Thyroid gland (tissue), 4 donors: Measurements from ENCODE around the gene WWP2. TPM values are rescaled to one million over a fixed set of nuclear protein-coding genes. Genes with fewer than 3 reads are reported as not detected.

Experiments used
- DNase-seq, 2 donors: peaks; one replicate each; pipeline ENCODE4 v3.0.0-alpha.2; 2019
- H3K27ac ChIP-seq, 3 donors: fragments of 200-600 bp; sonication (generic); 1 replicate in 2 of 3; 2 replicates in 1 of 3; pipeline ENCODE4 v1.5.1; 2016 to 2019; ENCODE audit warnings: mild to moderate bottlenecking in 1 of 3, moderate library complexity in 1 of 3
- H3K27me3 ChIP-seq: fragments of 200-600 bp; sonication (generic); one replicate; pipeline ENCODE4 v1.5.1; 2019
- H3K36me3 ChIP-seq, 2 donors: fragments of 200-600 bp; sonication (generic); one replicate each; pipeline ENCODE4 v1.5.1; 2016 to 2019
- H3K4me1 ChIP-seq, 2 donors: fragments of 200-600 bp; sonication (generic); one replicate each; pipeline ENCODE4 v1.5.1; 2017 to 2019
- H3K4me3 ChIP-seq, 3 donors: fragments of 200-600 bp; sonication (generic); replicated peaks in 1 of 3; 1 replicate in 2 of 3; 2 replicates in 1 of 3; pipeline ENCODE4 v1.5.1; 2016; ENCODE audit warnings: mild to moderate bottlenecking in 1 of 3
- H3K9me3 ChIP-seq: fragments of 200-600 bp; sonication (generic); one replicate; pipeline ENCODE4 v1.5.1; 2017
- CTCF ChIP-seq, 6 experiments: fragments of 200-600 bp in 3 of 6; fragments of 450-650 bp in 3 of 6; sonication (generic) in 3 of 6; IDR thresholded peaks; one replicate each; pipeline ENCODE4 v1.5.1; 2016 to 2019; ENCODE audit warnings: antibody characterized with exemption in 6 of 6, mild to moderate bottlenecking in 2 of 6, inconsistent platforms in 1 of 6, moderate library complexity in 1 of 6
- POLR2A ChIP-seq, 2 donors: fragments of 450-650 bp; IDR thresholded peaks; one replicate each; pipeline ENCODE4 v1.6.1; 2017; ENCODE audit warnings: antibody characterized with exemption in 2 of 2, mild to moderate bottlenecking in 2 of 2, moderate library complexity in 1 of 2
- WGBS, 2 donors: methylation state at CpG; one replicate each; pipeline ENCODE4 v1.1.5; 2017; 5-methylcytosine and 5-hydroxymethylcytosine counted together
- intact Hi-C: fragments of 100-400 bp; cut with DNase I; formaldehyde crosslinking; loops from one replicate; pipeline ENCODE4 v1.15.1; 2023
- total RNA-seq, 4 donors: library from RNA; depleted of rRNA; stranded (reverse); fragments of >200 nt; gene quantifications; one replicate each; pipeline ENCODE4 v1.2.3, GENCODE V29; 2016

The WWP2 gene
- total RNA-seq, 4 donors from 2014 or later: 35.9 to 72.1 (median 47.7) TPM

- Histone ChIP-seq H3K4me3 (no peak overlapping the region), H3K36me3 (no peaks in the 10 kb centered on the region), H3K27me3 (no peaks in the 10 kb centered on the region), H3K9me3 (no peaks in the 10 kb centered on the region), H3K27ac (no peak overlapping the region), H3K4me1 (peaks cover 0 to 23% of the 10 kb centered on the region in 2 donors)
- 87 to 88% methylated on average over 11 of the region's 11 CpGs for WGBS, 2 donors
- no peak for TF ChIP-seq POLR2A (IDR thresholded peaks at IDR 0.05)
- TF ChIP-seq CTCF (IDR thresholded peaks at IDR 0.05): no peak
- intact Hi-C loops: no loop called here
- no peak for DNase-seq
Measured at GRCh38 chr16:69894676-69895075, 132.5 kb downstream of the WWP2 start.

DNA sequence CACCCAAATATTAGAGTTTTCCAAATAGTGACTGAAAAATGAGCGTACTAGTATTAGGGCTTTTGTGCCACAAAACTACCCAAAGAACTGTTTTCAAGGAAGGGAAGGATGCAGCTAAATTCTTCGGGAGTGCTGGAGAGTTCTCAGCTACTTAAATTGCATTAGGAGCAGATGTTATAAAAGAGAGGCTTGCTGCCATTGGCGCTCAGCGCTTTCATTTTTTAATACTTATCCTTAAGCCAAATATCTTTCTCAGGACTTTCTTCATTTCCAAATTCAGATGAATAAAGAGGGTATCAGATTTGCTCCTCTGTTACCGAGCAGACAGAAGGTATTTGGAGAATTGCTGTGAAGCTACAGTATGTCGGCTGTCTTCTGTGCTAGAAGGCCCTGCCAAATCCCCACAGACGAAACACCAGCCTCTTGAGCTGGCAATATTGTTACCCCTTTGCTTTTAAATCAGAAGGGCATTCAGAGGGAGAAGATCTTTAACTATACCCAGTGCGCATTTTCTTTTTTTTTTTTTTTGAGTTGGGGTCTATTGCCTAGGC lies 141.8 kb downstream of the WWP2 start:
- peaks cover 0 to 1% of the 10 kb centered on the region in 2 donors for H3K36me3 ChIP-seq
- H3K27ac ChIP-seq: no peak overlapping the region
- no peaks in the 10 kb centered on the region for H3K9me3 ChIP-seq
- no peaks in the 10 kb centered on the region for H3K4me1 ChIP-seq
- no peak for DNase-seq
- 82 to 90% methylated on average over 8 of the region's 8 CpGs for WGBS, 2 donors
- no peak for TF ChIP-seq POLR2A (IDR thresholded peaks at IDR 0.05)
- TF ChIP-seq CTCF (IDR thresholded peaks at IDR 0.05): no peak
- intact Hi-C loops: no loop called here
- no peaks in the 10 kb centered on the region for H3K27me3 ChIP-seq
- no peak overlapping the region for H3K4me3 ChIP-seq

DNA sequence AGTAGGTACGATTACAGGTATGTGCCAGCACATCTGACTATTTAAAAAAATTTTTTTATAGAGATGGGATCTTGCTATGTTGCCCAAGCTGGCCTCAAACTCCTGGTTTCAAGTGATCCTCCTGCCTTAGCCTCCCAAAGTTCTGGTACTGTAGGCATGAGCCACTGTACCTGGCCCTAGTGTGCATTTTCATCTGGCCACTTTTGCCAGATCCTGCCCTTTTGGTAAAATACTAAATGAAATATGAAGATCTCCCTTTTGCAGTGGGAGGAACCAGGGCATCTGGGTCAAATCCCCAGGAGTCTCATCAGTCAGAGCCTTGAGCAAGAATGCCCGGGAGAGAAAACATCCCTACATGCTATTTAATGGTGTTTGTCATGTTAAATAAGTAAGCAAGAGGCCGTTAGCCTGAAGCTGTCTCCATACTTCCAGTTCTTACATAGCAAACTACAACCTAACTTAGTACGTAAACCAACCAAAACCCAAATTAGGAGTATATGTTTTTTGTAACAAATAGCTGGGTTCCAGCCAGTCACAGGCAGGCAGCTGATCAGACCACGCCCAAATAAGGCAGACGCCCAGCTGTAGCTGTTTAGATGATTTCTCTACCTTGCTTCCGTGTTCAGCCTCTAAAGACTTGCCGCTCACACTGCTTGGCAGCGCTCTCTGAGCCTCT lies 142.5 kb downstream of the WWP2 start:
- peaks cover 0 to 7% of the 10 kb centered on the region in 2 donors for H3K36me3 ChIP-seq
- intact Hi-C loops: no loop called here
- H3K27me3 ChIP-seq: no peaks in the 10 kb centered on the region
- H3K27ac ChIP-seq: no peak overlapping the region
- 90 to 94% methylated on average over 9 of the region's 9 CpGs for WGBS, 2 donors
- H3K4me1 ChIP-seq: no peaks in the 10 kb centered on the region
- TF ChIP-seq CTCF (IDR thresholded peaks at IDR 0.05) (no peak), POLR2A (IDR thresholded peaks at IDR 0.05) (no peak)
- H3K4me3 ChIP-seq: no peak overlapping the region
- H3K9me3 ChIP-seq: no peaks in the 10 kb centered on the region
- DNase-seq: no peak

DNA sequence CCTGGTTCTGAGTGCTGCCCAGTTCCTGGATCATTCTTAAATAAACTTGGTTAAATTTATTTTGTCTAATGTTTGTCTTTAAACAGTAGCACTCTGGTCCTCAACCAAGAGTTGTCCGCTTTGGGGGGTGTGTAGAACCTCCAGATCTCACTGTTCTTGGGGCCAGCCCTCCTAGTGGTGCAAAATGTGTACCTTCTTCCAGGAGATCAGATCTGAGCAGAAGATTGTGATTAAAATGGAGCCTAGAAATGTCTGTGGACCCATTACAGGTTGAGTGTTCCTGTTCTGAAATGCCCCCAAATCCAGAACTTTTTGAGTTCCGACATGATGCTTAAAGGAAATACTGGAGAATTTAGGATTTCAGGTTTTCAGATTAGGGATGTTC lies 143.0 kb downstream of the WWP2 start:
- Histone ChIP-seq H3K4me3 (no peak overlapping the region), H3K4me1 (no peaks in the 10 kb centered on the region), H3K27me3 (no peaks in the 10 kb centered on the region), H3K9me3 (no peaks in the 10 kb centered on the region), H3K36me3 (peaks cover 0 to 7% of the 10 kb centered on the region in 2 donors), H3K27ac (no peak overlapping the region)
- TF ChIP-seq CTCF (IDR thresholded peaks at IDR 0.05) (no peak), POLR2A (IDR thresholded peaks at IDR 0.05) (no peak)
- WGBS, 2 donors: 76 to 81% methylated on average over 2 of the region's 2 CpGs
- DNase-seq: no peak
- intact Hi-C loops: no loop called here

GRCh38 chr16:69906838-69907401 lies 144.8 kb downstream of the WWP2 start:
- intact Hi-C loops: no loop called here
- no peak overlapping the region for H3K4me3 ChIP-seq
- WGBS, 2 donors: 94 to 95% methylated on average over 6 of the region's 6 CpGs
- H3K4me1 ChIP-seq: no peaks in the 10 kb centered on the region
- DNase-seq: no peak
- H3K9me3 ChIP-seq: no peaks in the 10 kb centered on the region
- no peaks in the 10 kb centered on the region for H3K27me3 ChIP-seq
- no peak overlapping the region for H3K27ac ChIP-seq
- H3K36me3 ChIP-seq: peaks cover 0 to 7% of the 10 kb centered on the region in 2 donors
- TF ChIP-seq CTCF (IDR thresholded peaks at IDR 0.05) (no peak), POLR2A (IDR thresholded peaks at IDR 0.05) (no peak)
